Tibial artery (tissue), 4 donors: ENCODE data around the gene RAB28.
"Not testable (repeated sequence)": the region's sequence is repeated elsewhere in the genome, so short reads cannot be mapped to it uniquely, and the experiment has no call there.

ENCODE experiments used
- DNase-seq, 2 donors: peaks; one replicate each; pipeline ENCODE4 v3.0.0-alpha.2; 2019
- H3K27ac ChIP-seq, 2 donors: fragments of 200-600 bp; sonication (generic) in 1 of 2; 1 replicate in 1 of 2; 2 replicates in 1 of 2; pipeline ENCODE4 v1.5.1; 2018 to 2019; ENCODE audit warnings: mild to moderate bottlenecking in 1 of 2
- H3K27me3 ChIP-seq, 2 donors: fragments of 200-600 bp; sonication (generic) in 1 of 2; one replicate each; pipeline versions ENCODE4 v1.5.1 to v1.6.0; 2016 to 2019
- H3K36me3 ChIP-seq, 3 donors: fragments of 200-600 bp; sonication (generic) in 2 of 3; one replicate each; pipeline ENCODE4 v1.5.1; 2016 to 2019; ENCODE audit warnings: mild to moderate bottlenecking in 2 of 3
- H3K4me1 ChIP-seq, 4 donors: fragments of 200-600 bp; sonication (generic) in 2 of 4; 1 replicate in 3 of 4; 2 replicates in 1 of 4; pipeline ENCODE4 v1.5.1; 2016 to 2019
- H3K4me3 ChIP-seq, 2 donors: fragments of 200-600 bp; sonication (generic) in 1 of 2; 1 replicate in 1 of 2; 2 replicates in 1 of 2; pipeline ENCODE4 v1.5.1; 2018 to 2019; ENCODE audit warnings: mild to moderate bottlenecking in 2 of 2
- H3K9me3 ChIP-seq, 3 donors: fragments of 200-600 bp; sonication (generic) in 1 of 3; one replicate each; pipeline ENCODE4 v1.5.1; 2016 to 2019
- CTCF ChIP-seq, 2 experiments: fragments of 200-600 bp in 1 of 2; fragments of 450-650 bp in 1 of 2; IDR thresholded peaks; one replicate each; pipeline ENCODE4 v1.5.1; 2017 to 2019; ENCODE audit warnings: antibody characterized with exemption in 2 of 2, mild to moderate bottlenecking in 1 of 2, moderate library complexity in 1 of 2
- intact Hi-C: fragments of 100-400 bp; cut with DNase I; formaldehyde crosslinking; loops from one replicate; pipeline ENCODE4 v1.15.0; 2023; ENCODE audit warnings: low total_unique reads

RAB28 gene

DNA sequence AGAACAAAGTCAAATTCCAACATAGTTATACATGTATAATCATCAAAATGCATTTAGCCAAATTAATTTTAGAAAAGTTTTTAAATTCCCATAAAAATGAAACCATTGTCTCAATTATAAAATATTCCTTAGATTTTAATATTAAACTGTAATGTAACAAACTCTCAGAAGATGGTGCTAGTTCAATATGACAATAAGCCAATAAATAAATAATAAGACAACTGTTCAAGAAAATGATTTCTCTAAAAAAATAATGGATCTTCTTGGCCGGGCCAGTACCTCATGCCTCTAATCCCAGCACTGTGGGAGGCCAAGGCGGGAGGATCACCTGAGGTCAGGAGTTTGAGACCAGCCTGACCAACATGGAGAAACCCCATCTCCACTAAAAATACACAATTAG is 80.3 kb downstream of the RAB28 start:
- Histone ChIP-seq H3K27ac (no peak overlapping the region), H3K27me3 (no peaks in the 10 kb centered on the region), H3K9me3 (no peaks in the 10 kb centered on the region), H3K36me3 (no peaks in the 10 kb centered on the region), H3K4me1 (no peaks in the 10 kb centered on the region), H3K4me3 (no peak overlapping the region)
- intact Hi-C loops, result no loop called here
- TF ChIP-seq CTCF (IDR thresholded peaks at IDR 0.05), result no peak
- no peak for DNase-seq

- intact Hi-C loops, result no loop called here
- no peak for DNase-seq
- no peaks in the 10 kb centered on the region for H3K27me3 ChIP-seq
- H3K4me3 ChIP-seq, result no peak overlapping the region
- no peak overlapping the region for H3K27ac ChIP-seq
- no peak for TF ChIP-seq CTCF (IDR thresholded peaks at IDR 0.05)
- no peaks in the 10 kb centered on the region for H3K4me1 ChIP-seq
- no peaks in the 10 kb centered on the region for H3K9me3 ChIP-seq
- H3K36me3 ChIP-seq, result no peaks in the 10 kb centered on the region
These were observed 80.8 kb downstream of the RAB28 start for GRCh38 chr4:13403326-13403725.

- Histone ChIP-seq H3K9me3 (no peaks in the 10 kb centered on the region), H3K4me1 (no peaks in the 10 kb centered on the region), H3K27me3 (no peaks in the 10 kb centered on the region), H3K4me3 (no peak overlapping the region), H3K36me3 (no peaks in the 10 kb centered on the region), H3K27ac (no peak overlapping the region)
- DNase-seq, result no peak
- no peak for TF ChIP-seq CTCF (IDR thresholded peaks at IDR 0.05)
- intact Hi-C loops, result no loop called here
These were observed 84.9 kb downstream of the RAB28 start for GRCh38 chr4:13399257-13399656.

GRCh38 chr4:13396161-13396560 is 88.0 kb downstream of the RAB28 start:
- Histone ChIP-seq H3K4me1 (no peaks in the 10 kb centered on the region), H3K36me3 (no peaks in the 10 kb centered on the region), H3K27ac (no peak overlapping the region), H3K27me3 (no peaks in the 10 kb centered on the region), H3K4me3 (no peak overlapping the region), H3K9me3 (peaks cover 0 to 6% (median 0%) of the 10 kb centered on the region in 3 donors)
- no peak for TF ChIP-seq CTCF (IDR thresholded peaks at IDR 0.05)
- no peak for DNase-seq
- intact Hi-C loops, result no loop called here

- intact Hi-C loops, DNase-seq: not testable (repeated sequence)
These were observed 94.2 kb downstream of the RAB28 start for GRCh38 chr4:13389901-13390300.

DNA sequence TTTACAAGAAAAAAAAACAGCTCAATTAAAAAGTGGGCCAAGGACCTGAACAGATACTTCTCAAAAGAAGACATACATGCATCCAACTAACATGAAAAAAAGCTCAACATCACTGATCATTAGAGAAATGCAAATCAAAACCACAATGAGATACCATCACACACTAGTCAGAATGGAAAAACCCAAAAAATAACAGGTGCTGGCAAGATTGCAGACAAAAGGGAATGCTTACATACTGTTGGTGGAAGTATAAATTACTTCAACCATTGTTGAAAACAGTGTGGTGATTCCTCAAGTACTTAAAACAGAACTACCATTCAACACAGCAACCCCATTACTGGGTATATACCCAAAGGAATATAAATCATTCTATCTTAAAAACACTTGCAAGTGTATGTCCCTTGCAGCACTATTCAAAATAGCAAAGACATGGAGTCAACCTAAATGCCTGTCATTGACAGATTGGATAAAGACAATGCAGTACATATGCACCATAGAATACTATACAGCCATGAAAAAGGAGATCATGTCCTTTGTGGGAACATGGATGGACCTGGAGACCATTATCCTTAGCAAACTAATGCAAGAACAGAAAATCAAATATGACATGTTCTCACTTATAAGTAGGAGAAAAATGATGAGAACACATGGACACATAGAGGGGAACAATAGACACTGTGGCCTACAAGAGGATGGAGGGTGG is 97.6 kb downstream of the RAB28 start:
- Histone ChIP-seq H3K27me3 (no peaks in the 10 kb centered on the region), H3K36me3 (no peaks in the 10 kb centered on the region), H3K4me1 (no peaks in the 10 kb centered on the region), H3K27ac (no peak overlapping the region), H3K9me3 (peaks cover 0 to 6% (median 0%) of the 10 kb centered on the region in 3 donors), H3K4me3 (no peak overlapping the region)
- DNase-seq, result no peak
- intact Hi-C loops, result no loop called here
- TF ChIP-seq CTCF (IDR thresholded peaks at IDR 0.05), result no peak

More at GRCh38 chr4:13389901-13390300, 94.2 kb downstream of the RAB28 start:
- H3K27ac ChIP-seq, H3K4me3 ChIP-seq, H3K36me3 ChIP-seq, H3K27me3 ChIP-seq, H3K4me1 ChIP-seq, H3K9me3 ChIP-seq: not testable (repeated sequence)
